ENCODE results near the gene KIAA1755.

Gene KIAA1755

GRCh38 chr20:38260378-38261053, at the start of gene KIAA1755:
Gene KIAA1755 (minus strand): TSS chr20:38260735. CDS start chr20:38260500, 235 bp downstream.
- no peak for DNase-seq (ENCODE audit: low read depth)

GRCh38 chr20:38308447-38308846, 47.9 kb upstream of the KIAA1755 start:
- DNase-seq (ENCODE audit: low read depth), result no peak

GRCh38 chr20:38308047-38308438, 47.5 kb upstream of the KIAA1755 start:
- DNase-seq (ENCODE audit: low read depth), result no peak

- peak; percentile 12 for DNase-seq (ENCODE audit: low read depth)
These were observed 47.0 kb upstream of the KIAA1755 start for GRCh38 chr20:38307371-38308046.

GRCh38 chr20:38306379-38306778, 45.8 kb upstream of the KIAA1755 start:
- no peak for DNase-seq (ENCODE audit: low read depth)

- no peak for DNase-seq (ENCODE audit: low read depth)
These were observed 45.0 kb upstream of the KIAA1755 start for GRCh38 chr20:38305541-38305940.

GRCh38 chr20:38304845-38305447, 44.4 kb upstream of the KIAA1755 start:
- DNase-seq (ENCODE audit: low read depth), result peak; percentile 17

- no peak for DNase-seq (ENCODE audit: low read depth)
These were observed 43.4 kb upstream of the KIAA1755 start, which contains the start of gene BPI for GRCh38 chr20:38303908-38304379. Gene BPI (plus strand): TSS chr20:38304156. CDS start chr20:38304224, 68 bp downstream.

- no peak for DNase-seq (ENCODE audit: low read depth)
These were observed 42.3 kb upstream of the KIAA1755 start for GRCh38 chr20:38302786-38303185.

GRCh38 chr20:38301309-38301708, 40.8 kb upstream of the KIAA1755 start:
- no peak for DNase-seq (ENCODE audit: low read depth)

- no peak for DNase-seq (ENCODE audit: low read depth)
These were observed 39.9 kb upstream of the KIAA1755 start for GRCh38 chr20:38300438-38300837.

- DNase-seq (ENCODE audit: low read depth), result no peak
These were observed 39.4 kb upstream of the KIAA1755 start for GRCh38 chr20:38299963-38300362.

- DNase-seq (ENCODE audit: low read depth), result peak; percentile 89
These were observed 38.3 kb upstream of the KIAA1755 start for GRCh38 chr20:38298768-38299288.

- DNase-seq (ENCODE audit: low read depth), result no peak
These were observed 37.6 kb upstream of the KIAA1755 start for GRCh38 chr20:38297916-38298674.

- DNase-seq (ENCODE audit: low read depth), result no peak
These were observed 35.9 kb upstream of the KIAA1755 start for GRCh38 chr20:38296433-38296832.

GRCh38 chr20:38295811-38296210, 35.3 kb upstream of the KIAA1755 start:
- no peak for DNase-seq (ENCODE audit: low read depth)

GRCh38 chr20:38294076-38294591, 33.6 kb upstream of the KIAA1755 start:
- no peak for DNase-seq (ENCODE audit: low read depth)

- no peak for DNase-seq (ENCODE audit: low read depth)
These were observed 33.0 kb upstream of the KIAA1755 start for GRCh38 chr20:38293491-38294065.

GRCh38 chr20:38291966-38292365, 31.4 kb upstream of the KIAA1755 start:
- DNase-seq (ENCODE audit: low read depth), result no peak

- DNase-seq (ENCODE audit: low read depth), result peak; percentile 18
These were observed 30.6 kb upstream of the KIAA1755 start for GRCh38 chr20:38290829-38291814.
